Stimulated activated CD8-positive, alpha-beta memory T cell treated with anti-CD3 and anti-CD28 coated beads, Interleukin-15, amount 100 ng/mL, for 48 hours (primary cell): Measurements from ENCODE around the gene MED22.
A peak's percentile ranks its signal among the peaks of the same experiment; 100 is the strongest.

Source experiments
- DNase-seq, 2 donors: peaks; one replicate each; pipeline ENCODE4 v3.0.0-alpha.2; 2020; ENCODE audit warnings: low read depth in 2 of 2

MED22 gene

GRCh38 chr9:133355881-133356357 lies 8.0 kb upstream of the MED22 start:
- no peak for DNase-seq

- no peak for DNase-seq
Observed at GRCh38 chr9:133354766-133355165, 6.8 kb upstream of the MED22 start.

- no peak for DNase-seq
Observed at GRCh38 chr9:133353548-133353947, 5.6 kb upstream of the MED22 start.

DNA sequence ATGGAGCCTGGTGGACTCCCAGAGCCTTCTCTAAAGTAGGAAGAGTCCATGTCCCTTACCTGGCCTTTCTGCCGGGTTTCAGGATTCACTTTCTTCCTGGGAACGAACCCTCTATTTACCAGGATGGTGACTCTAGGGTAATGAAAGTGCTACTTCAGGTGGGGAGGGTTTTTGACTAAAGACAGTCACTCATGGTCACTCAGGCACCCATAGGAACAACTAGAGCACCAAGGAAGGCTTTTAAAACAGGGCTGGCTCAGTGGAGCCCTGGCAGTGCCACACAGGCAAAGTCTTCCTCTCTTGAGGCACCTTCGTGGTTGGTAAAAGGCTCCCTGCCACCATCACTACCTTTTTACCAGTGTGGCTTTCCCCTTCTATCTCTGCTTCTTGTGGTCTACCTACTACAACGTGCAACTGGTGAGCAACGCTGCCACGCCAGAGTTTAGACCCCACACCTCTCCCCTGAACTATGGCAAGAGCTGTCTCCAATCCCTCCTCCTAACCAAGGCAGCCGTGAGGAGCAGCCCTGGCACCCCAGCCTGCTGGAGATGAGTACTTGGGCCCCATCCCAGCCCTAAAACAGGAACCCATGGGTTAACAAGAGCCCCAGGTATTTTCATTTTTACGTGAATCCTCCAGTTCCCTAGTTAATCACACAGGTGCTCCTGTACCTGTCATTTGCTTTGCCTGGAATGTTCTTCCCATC lies 4.9 kb upstream of the MED22 start:
- no peak for DNase-seq

DNA sequence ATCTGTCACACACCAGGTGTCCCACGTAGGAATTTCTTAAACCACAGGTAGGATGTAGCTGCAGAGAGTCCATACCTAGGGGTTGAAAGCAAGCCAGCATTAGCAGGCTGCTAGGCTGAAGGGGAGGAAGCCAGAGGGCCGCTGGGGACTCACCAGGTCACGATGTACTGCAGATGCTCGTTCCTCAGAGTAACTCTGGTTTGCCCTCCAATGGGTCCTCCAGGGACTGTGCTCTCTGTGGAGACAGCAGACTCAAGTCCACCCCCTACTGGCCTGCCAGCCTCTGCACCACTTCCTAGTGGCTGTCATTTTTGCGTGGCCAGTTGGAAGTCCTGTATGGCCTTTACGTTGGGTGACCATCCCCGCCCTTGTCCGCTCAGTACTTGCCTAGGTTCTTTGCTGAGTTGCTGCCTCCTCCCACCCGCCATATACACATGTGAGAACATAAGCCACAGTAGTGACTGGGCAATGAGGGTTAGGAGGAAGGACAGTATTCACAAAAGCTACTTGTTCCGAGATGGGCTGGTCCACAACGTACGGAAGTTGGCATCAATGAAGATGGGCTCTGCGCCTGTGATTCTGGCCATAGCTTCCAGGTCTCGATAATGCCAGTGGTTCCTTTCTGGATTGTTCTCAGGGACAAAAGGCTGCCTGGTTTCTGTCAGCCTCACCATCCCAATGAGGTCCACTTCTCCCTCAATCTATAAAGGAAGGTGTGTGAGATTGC lies 4.1 kb upstream of the MED22 start:
- DNase-seq, result no peak

DNA sequence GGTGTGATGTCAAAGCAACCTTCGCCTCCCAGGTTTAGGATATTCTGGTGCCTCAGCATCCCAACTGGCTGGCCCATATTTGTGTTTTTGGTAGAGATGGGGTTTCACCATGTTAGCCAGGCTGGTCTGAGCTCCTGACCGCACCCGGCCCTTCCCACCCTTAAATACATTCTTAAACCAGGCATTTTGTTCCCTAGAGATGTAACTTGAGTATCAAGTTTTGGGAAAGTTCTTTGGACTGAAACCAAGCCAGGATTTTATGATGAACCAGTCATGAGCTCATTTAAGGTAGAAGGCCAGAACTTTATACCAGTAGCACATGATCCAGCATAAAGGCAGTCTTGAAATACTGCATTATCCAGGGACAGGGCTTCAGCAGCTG lies 3.6 kb upstream of the MED22 start:
- no peak for DNase-seq

DNA sequence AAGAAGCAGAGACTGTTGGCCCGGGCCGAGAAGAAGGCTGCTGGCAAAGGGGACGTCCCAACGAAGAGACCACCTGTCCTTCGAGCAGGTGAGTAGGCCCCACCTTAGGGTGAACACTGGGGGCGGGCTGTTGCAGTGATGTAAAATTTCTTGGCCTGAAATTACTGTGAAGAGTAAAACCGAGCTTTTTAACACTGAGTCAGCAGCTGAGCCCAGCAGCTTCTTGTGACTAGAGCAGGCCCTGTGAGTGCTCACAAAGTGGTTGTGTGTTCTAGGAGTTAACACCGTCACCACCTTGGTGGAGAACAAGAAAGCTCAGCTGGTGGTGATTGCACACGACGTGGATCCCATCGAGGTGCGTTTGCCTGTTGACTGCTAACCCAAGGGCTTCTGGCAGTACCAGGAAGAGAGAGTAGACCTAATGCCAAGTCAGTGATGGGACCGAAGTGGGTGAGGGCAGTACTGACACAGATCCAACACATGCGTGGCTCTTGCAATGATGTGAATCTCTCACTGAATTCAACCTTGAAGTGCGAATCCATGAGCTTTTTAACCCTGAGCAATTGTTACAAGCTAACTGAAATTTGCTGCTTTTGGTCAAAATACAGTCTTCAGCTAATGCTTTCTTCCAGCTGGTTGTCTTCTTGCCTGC lies 2.2 kb upstream of the MED22 start:
- DNase-seq, result no peak

GRCh38 chr9:133348718-133349573 lies 1.0 kb upstream of the MED22 start:
- no peak for DNase-seq

DNA sequence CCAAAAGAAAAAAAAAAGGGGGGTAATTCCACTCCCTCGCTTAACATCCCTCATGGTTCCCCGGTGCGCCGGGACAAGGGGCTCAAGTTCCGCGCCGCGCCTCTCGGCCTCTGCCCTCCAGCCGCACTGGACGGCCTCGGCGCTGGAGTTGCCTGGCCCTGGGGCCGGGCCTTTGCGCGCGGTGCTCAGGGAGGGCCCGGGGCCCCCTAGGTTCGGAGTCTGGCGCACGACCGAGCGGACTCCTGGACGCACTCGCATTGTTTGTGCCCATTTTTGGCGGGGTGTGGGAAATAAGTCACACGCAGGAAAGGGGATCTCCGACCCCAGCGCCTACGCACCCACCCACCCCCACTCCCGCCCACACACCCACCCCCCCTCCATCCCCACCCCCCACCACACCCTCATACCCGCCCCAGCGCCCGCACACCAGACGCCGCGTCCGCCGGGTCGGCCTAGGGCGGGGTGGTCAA lies 381 bp downstream of the MED22 start:
- no peak for DNase-seq

DNA sequence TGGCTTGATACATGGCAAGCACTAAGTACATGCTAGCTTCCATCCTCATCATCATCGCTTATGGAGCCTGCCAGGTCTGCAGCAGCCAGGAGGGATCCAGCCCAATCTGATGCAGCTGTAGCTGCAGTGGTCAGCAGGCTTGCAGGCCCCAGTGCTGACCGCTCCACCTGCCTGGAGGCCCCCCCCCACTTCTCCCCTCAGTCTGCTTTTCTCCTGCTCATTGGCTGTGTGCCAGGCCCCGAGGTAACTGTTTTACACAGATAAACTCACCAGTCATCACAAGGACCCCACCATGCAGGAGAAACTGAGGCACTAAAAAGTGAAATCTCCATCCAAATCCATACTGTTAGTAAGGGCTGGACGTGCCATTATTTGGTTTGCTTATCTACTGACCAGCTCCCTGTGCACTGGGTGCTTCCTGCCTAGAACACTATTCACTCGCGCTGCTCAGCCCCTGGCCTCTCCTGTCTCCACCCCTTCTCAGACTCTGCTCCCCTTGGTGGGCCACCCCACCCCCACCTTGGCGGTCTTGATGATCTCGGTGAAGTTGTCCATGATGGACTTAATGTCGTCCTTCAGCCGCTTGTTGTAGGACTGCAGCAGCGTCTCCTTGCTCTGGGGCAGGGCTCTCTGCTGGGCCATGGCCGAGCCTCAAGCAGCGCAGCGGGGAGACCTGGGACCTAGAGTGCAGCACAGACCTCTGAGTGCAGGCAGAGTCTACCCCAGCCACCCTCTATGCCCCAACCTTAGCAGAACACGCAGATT lies 1.7 kb downstream of the MED22 start:
- DNase-seq, result no peak

DNA sequence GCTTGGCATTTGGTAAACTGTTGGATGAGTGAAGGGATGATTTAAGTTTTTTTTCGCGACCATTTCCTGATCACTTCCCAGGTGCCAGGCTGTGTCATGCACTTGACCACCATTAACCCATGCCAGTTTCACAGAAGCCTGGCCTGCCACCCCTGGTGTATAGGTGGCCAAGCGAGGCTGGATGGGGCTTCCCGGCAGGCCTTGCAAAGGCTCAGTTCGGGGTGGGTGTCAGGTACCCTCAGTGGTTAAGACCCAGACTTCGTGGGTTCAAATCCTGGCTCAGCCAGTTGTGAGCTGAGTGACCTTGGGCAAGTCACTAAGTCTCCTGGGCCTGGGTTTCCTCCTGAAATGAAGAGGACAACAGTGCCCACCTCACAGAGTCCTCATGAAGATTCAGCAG lies 2.3 kb downstream of the MED22 start:
- DNase-seq, result no peak

DNA sequence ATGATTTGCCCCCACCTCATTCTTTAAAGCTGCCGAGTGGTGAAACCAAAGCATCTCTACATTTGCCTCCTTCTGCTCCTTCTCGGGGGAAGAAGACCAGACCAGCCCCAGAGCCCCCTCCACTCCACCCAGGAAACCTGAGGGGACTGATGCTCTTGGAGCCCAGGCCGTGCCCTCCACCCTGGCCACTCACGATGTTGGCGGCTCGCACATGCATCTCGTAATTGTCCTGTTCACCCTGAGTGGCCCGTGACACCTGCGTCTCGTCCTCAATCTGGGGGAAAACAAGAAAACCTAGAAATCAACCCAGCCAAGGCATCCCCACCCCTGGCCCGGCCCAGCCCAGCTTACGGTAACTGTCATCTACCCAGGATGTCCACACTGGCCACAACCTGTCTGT lies 3.0 kb downstream of the MED22 start:
- DNase-seq, result no peak

GRCh38 chr9:133344071-133344470 lies 3.9 kb downstream of the MED22 start:
- no peak for DNase-seq

DNA sequence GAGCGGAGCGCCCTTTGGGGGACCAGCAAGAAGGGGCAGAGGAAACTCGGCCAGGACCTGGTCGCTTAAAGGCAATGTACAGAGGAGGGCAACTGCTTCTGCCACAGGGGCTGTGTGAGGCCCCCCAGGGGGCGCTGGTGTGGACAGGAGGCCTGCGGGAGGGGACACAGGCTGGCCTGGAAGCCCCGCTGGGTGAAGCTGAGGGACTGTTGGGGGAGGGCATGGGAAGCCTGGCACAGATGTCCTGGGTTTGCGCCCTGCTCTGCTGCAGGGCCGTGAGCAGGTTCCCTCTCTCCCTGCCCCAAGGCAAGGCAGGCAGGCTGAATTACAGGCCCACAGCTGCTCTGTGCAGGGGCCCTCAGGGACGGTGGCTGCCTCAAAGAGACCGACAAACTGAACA lies 5.4 kb downstream of the MED22 start:
- DNase-seq, result no peak

- no peak for DNase-seq
Observed at GRCh38 chr9:133342069-133342406, 5.9 kb downstream of the MED22 start.

- DNase-seq, result no peak
Observed at GRCh38 chr9:133341369-133342068, 6.4 kb downstream of the MED22 start.

- DNase-seq, result no peak
Observed at GRCh38 chr9:133340916-133341315, 7.0 kb downstream of the MED22 start.

DNA sequence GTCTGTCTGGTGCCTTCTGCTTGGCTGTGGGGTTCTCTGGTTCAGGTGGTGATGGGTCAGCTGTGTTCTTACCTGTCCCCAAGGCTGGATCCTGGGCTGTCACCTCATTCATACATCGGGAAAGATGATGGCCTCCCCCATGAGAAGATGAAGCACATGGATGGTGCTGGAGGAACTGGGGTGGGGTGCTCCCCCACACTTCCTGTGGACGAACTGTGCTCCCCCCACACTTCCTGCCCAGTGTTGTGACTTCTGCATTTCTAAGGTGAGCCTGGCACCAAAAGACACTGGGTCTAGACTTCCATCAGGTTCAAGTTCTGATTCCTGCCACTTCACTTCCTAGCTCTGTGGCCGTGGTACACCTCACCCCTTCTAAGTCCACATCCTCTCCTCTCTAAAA lies 7.7 kb downstream of the MED22 start:
- no peak for DNase-seq

DNA sequence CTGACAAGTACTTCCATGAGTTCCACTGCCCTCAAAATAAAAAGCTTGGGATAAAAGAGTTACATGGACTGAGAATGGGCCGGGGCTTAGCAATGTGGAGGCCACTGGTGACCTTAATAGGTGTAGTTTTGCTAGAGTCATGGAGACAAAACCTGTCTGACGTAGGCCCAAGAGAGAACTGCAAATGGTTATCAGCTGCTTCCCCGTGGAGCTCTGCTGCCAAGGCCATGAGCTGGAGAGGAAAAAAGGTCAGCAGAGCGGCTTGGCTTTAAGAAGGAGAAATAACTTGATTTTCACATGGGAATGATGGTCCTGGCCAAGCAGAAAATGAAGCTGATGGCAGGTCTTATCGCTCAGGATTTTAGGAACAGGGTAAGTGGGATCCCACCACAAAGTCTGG lies 8.3 kb downstream of the MED22 start:
- no peak for DNase-seq

GRCh38 chr9:133335924-133336811 lies 11.8 kb downstream of the MED22 start, which contains the start of gene SURF6:
Gene SURF6 (minus strand): TSS chr9:133336188. CDS start chr9:133336132, 56 bp downstream.
- peak; percentile 91 to 93 for DNase-seq
